ENCODE measurements around the gene NPPA.

NPPA gene

DNA sequence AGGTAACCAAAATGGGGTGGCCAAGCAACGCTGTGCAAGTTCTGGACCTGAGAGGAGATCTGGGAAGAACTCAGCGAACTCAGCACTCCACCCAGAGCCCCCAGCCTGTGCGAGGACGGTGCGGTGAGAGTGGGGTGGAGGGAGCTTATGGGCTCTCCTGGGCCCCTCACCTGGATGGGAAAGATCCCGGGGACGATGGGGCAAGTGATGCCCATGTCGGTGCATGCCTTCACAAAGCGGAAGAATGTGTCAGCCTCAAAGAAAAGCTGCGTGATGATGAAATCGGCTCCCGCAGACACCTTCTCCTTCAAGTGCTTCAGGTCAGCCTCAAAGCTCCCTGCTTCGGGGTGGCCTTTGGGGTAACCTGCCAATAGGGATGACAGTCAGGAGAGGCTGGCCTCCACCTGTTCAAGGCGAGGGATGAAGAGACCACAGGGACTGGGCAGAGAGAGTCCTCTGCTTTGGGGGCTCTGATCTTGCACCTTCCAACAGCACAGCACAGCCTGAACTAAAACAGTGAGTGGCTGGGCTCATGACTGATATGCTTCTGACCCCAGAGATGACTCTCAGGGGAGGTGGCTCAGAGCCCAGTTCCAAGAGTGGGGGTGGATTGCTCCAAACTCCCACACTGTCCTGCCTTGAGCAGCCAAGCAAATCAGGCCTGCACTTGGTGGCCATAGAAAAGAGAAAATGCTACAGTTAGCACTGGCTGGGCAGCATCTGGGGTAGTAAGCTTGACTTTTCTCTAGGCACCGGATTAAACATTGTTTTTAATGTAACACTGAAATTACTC is 51.4 kb downstream of the NPPA start:
- peak; percentile 30 to 55 for DNase-seq (ENCODE audit: low read depth in 2 of 2)
- no peak overlapping the region for H3K4me3 ChIP-seq (replicated peaks in 1 of 2; ENCODE audit: low read depth in 2 of 2, low read length in 2 of 2)
- TF ChIP-seq, protein P1, sequence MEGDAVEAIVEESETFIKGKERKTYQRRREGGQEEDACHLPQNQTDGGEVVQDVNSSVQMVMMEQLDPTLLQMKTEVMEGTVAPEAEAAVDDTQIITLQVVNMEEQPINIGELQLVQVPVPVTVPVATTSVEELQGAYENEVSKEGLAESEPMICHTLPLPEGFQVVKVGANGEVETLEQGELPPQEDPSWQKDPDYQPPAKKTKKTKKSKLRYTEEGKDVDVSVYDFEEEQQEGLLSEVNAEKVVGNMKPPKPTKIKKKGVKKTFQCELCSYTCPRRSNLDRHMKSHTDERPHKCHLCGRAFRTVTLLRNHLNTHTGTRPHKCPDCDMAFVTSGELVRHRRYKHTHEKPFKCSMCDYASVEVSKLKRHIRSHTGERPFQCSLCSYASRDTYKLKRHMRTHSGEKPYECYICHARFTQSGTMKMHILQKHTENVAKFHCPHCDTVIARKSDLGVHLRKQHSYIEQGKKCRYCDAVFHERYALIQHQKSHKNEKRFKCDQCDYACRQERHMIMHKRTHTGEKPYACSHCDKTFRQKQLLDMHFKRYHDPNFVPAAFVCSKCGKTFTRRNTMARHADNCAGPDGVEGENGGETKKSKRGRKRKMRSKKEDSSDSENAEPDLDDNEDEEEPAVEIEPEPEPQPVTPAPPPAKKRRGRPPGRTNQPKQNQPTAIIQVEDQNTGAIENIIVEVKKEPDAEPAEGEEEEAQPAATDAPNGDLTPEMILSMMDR (IDR thresholded peaks at IDR 0.05; ENCODE audit: low read depth, low read length): no peak

Measured in cardiac fibroblast (primary cell).